ENCODE data around the gene LRR1.

DNA sequence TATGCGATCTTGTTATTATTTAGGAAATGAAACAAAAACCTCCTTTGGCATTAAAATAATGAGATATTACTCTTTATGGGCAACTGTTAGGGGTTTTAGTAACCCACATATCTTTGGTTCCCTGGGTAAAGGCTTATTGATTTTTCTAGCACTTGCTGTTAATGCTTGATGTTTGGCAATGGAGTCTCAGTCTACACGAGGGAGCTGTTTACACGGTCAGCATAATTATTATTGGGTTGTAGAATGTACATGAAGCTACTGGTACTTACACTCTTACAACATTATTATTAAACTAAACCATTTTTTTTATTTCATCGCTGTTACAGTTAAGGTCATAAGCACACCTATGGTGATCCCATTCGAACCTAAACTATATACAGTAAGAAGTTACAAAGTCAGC, 24.7 kb upstream of the LRR1 start:
- TF ChIP-seq, protein P1, sequence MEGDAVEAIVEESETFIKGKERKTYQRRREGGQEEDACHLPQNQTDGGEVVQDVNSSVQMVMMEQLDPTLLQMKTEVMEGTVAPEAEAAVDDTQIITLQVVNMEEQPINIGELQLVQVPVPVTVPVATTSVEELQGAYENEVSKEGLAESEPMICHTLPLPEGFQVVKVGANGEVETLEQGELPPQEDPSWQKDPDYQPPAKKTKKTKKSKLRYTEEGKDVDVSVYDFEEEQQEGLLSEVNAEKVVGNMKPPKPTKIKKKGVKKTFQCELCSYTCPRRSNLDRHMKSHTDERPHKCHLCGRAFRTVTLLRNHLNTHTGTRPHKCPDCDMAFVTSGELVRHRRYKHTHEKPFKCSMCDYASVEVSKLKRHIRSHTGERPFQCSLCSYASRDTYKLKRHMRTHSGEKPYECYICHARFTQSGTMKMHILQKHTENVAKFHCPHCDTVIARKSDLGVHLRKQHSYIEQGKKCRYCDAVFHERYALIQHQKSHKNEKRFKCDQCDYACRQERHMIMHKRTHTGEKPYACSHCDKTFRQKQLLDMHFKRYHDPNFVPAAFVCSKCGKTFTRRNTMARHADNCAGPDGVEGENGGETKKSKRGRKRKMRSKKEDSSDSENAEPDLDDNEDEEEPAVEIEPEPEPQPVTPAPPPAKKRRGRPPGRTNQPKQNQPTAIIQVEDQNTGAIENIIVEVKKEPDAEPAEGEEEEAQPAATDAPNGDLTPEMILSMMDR (IDR thresholded peaks at IDR 0.05; ENCODE audit: poor library complexity) = no peak
- TF ChIP-seq EZH2 (IDR thresholded peaks at IDR 0.05; ENCODE audit: borderline replicate concordance) = no peak
